GM12878 (cell line): ENCODE results near the gene TET1. TPM values are rescaled to one million over a fixed set of nuclear protein-coding genes. Genes with fewer than 3 reads are reported as not detected.
A peak's percentile ranks its signal among the peaks of the same experiment; 100 is the strongest.
"Not testable (repeated sequence)": the region's sequence is repeated elsewhere in the genome, so short reads cannot be mapped to it uniquely, and the experiment has no call there.

Experiments
- ATAC-seq: fragments of 200-7000 bp; cut with Tn5 transposase; 3 replicates; pipeline ENCODE4 v1.9.1; 2020; ENCODE audit warnings: mild to moderate bottlenecking, moderate library complexity
- BruUV-seq: library from RNA; stranded (reverse); fragments of 400-500 nt; replicated peaks from 2 replicates; lab custom pipeline; 2021; lab: Mats Ljungman, UMichigan
- CTCF ChIA-PET: fragments of 300-600 bp; sonication (Branson Sonifier 250); formaldehyde crosslinking; extraction: SDS; loops from one replicate; lab custom pipeline; 2021; ENCODE audit warnings: inconsistent platforms; lab: Yijun Ruan, JAX
- POLR2A ChIA-PET: fragments of 350-600 bp; formaldehyde crosslinking; extraction: SDS; loops from one replicate; lab custom pipeline; 2021; ENCODE audit warnings: inconsistent platforms; lab: Charles Lee
- RAD21 ChIA-PET: fragments of 300-600 bp; sonication (Branson Sonifier 250); formaldehyde crosslinking; loops from one replicate; lab custom pipeline; 2023; ENCODE audit warnings: antibody characterized with exemption; ENCODE audit not compliant: unreplicated experiment; lab: Charles Lee
- SMC1A ChIA-PET: fragments of 300-600 bp; sonication (Branson Sonifier 250); formaldehyde crosslinking; loops from one replicate; lab custom pipeline; 2023; ENCODE audit not compliant: unreplicated experiment, uncharacterized antibody; lab: Charles Lee
- DNase-seq: peaks from one replicate; pipeline ENCODE4 v3.0.0-alpha.2; 2011; ENCODE audit warnings: low read depth, low spot score
- FAIRE-seq: peaks from 3 replicates; lab custom pipeline; 2011; peaks lifted over from hg19 to GRCh38; lab: Jason Lieb, UNC
- H2AFZ ChIP-seq: 2 replicates; pipeline ENCODE4 v1.6.0; 2011; ENCODE audit warnings: low read depth, low read length, control low read depth; ENCODE audit not compliant: control insufficient read depth
- H3K27ac ChIP-seq: 2 replicates; pipeline ENCODE4 v1.5.1; 2011; ENCODE audit warnings: control low read depth; ENCODE audit not compliant: control insufficient read depth, insufficient read depth
- H3K27me3 ChIP-seq, 2 experiments: replicated peaks in 1 of 2; 2 replicates each; pipeline versions ENCODE4 v1.6.0 to v1.6.1; 2011; ENCODE audit warnings: low read length in 1 of 2; ENCODE audit not compliant: control insufficient read depth in 2 of 2, insufficient read depth in 2 of 2
- H3K36me3 ChIP-seq, 2 experiments: 2 replicates each; pipeline ENCODE4 v1.5.1; 2011; ENCODE audit warnings: low read length in 1 of 2; ENCODE audit not compliant: control insufficient read depth in 2 of 2, insufficient read depth in 2 of 2
- H3K4me1 ChIP-seq: 2 replicates; pipeline ENCODE4 v1.6.1; 2011; ENCODE audit warnings: mild to moderate bottlenecking, low read length, moderate library complexity, mixed read lengths; ENCODE audit not compliant: control insufficient read depth, insufficient read depth
- H3K4me2 ChIP-seq: 2 replicates; pipeline ENCODE4 v1.6.0; 2011; ENCODE audit warnings: control low read depth; ENCODE audit not compliant: control insufficient read depth, insufficient read depth
- H3K4me3 ChIP-seq: fragments of 200-600 bp; sonication (generic); 2 replicates; pipeline ENCODE4 v1.5.1; 2016
- H3K79me2 ChIP-seq: 2 replicates; pipeline ENCODE4 v1.6.0; 2011; ENCODE audit warnings: low read length; ENCODE audit not compliant: control insufficient read depth, insufficient read depth
- H3K9ac ChIP-seq: 2 replicates; pipeline ENCODE4 v1.8.0; 2011; ENCODE audit warnings: low read length, control low read depth, mixed read lengths; ENCODE audit not compliant: control insufficient read depth, insufficient read depth
- H3K9me3 ChIP-seq: replicated peaks from 3 replicates; pipeline ENCODE4 v1.5.1; 2011; ENCODE audit warnings: mild to moderate bottlenecking, low read length; ENCODE audit not compliant: control insufficient read depth, insufficient read depth
- H4K20me1 ChIP-seq: 2 replicates; pipeline ENCODE4 v1.6.0; 2011; ENCODE audit not compliant: control insufficient read depth, insufficient read depth
- RAD21 ChIP-seq: IDR thresholded peaks from 2 replicates; pipeline ENCODE4 v1.6.1; 2011; ENCODE audit warnings: mild to moderate bottlenecking, low read depth, low read length, moderate library complexity; ENCODE audit not compliant: insufficient read depth
- RUNX3 ChIP-seq: IDR thresholded peaks from 2 replicates; pipeline ENCODE4 v1.6.1; 2012; ENCODE audit warnings: low read length, inconsistent platforms
- WGBS: methylation state at CpG from one replicate; pipeline ENCODE4 v1.1.6; 2016; ENCODE audit warnings: low lambda C conversion rate; ENCODE audit not compliant: insufficient replicate concordance, insufficient coverage; ENCODE audit errors: missing lambda C conversion rate; 5-methylcytosine and 5-hydroxymethylcytosine counted together
- in situ Hi-C: fragments of 300-500 bp; cut with MboI; formaldehyde crosslinking; loops from 9 replicates; pipeline ENCODE4 v1.14.3; 2018; ENCODE audit warnings: mixed read lengths
- intact Hi-C: fragments of 100-400 bp; cut with micrococcal nuclease; formaldehyde crosslinking; loops from one replicate; pipeline ENCODE4 v1.14.2; 2022; ENCODE audit not compliant: unreplicated experiment
- polyA plus RNA-seq, 11 experiments: library from polyadenylated mRNA; depleted of rRNA in 4 of 11; unstranded in 6 of 11; stranded (reverse) in 5 of 11; fragments of >200 nt; fragmentation: Nextera tagmentation in 4 of 11; fragmentation: Illumina TruSeq in 1 of 11; extraction: Ambion mirVana in 4 of 11; extraction: Trizol in 1 of 11; gene quantifications; 1 replicate in 1 of 11; 2 replicates in 10 of 11; pipeline versions ENCODE4 v1.2.1 to v1.2.3, GENCODE V29; 2011 to 2016; ENCODE audit warnings: inconsistent platforms in 2 of 11, missing spikeins in 2 of 11, low read depth in 1 of 11
- total RNA-seq, 4 experiments: library from RNA; depleted of rRNA in 3 of 4; stranded (reverse); fragments of >200 nt in 3 of 4; fragmentation: Illumina TruSeq in 1 of 4; extraction: Trizol in 1 of 4; gene quantifications; 2 replicates each; pipeline versions ENCODE4 v1.2.1 to v1.2.3, GENCODE V29; 2013 to 2021

Gene TET1
- total and polyA plus RNA-seq, 10 of the 15 experiments (the other 5 are each of a cell fraction or from before 2014, with no cell fraction given), result 0.22 to 1.4 (median 0.60) TPM

GRCh38 chr10:68628576-68629127 is 68.5 kb downstream of the TET1 start:
- TF ChIP-seq RAD21 (no peak), RUNX3 (peak; percentile 72)
- in situ Hi-C loops, result no loop called here
- H3K4me2 ChIP-seq, result no peak overlapping the region; the same call in 1 of the 2 replicates
- peaks cover 3% of the 10 kb centered on the region; the same call in 1 of the 2 replicates for H3K4me1 ChIP-seq
- POLR2A ChIA-PET, result no interaction called here
- H3K27me3 ChIP-seq, result no peaks in the 10 kb centered on the region
- no peak overlapping the region for H3K9ac ChIP-seq
- SMC1A ChIA-PET, result no interaction called here
- DNase-seq, result no peak
- intact Hi-C loops, result no loop called here
- no peaks in the 10 kb centered on the region for H4K20me1 ChIP-seq
- no TSS peak for BruUV-seq
- RAD21 ChIA-PET, result no interaction called here
- H3K27ac ChIP-seq, result no peak overlapping the region
- H3K4me3 ChIP-seq, result no peak overlapping the region
- H3K36me3 ChIP-seq, result no peaks in the 10 kb centered on the region
- WGBS, result 67% methylated on average over 6 of the region's 6 CpGs
- CTCF ChIA-PET, result no interaction called here
- peak; percentile 35 for FAIRE-seq
- ATAC-seq, result no peak
- no peaks in the 10 kb centered on the region for H3K9me3 ChIP-seq
- no peaks in the 10 kb centered on the region for H3K79me2 ChIP-seq
- no peak overlapping the region for H2AFZ ChIP-seq

- H3K27ac ChIP-seq, H3K4me2 ChIP-seq, ATAC-seq, H3K79me2 ChIP-seq, H2AFZ ChIP-seq, H3K27me3 ChIP-seq, H3K4me3 ChIP-seq, RAD21 ChIA-PET, DNase-seq, CTCF ChIA-PET, BruUV-seq, H3K9ac ChIP-seq, H4K20me1 ChIP-seq, FAIRE-seq, H3K36me3 ChIP-seq, H3K4me1 ChIP-seq, H3K9me3 ChIP-seq, intact Hi-C loops, in situ Hi-C loops: not testable (repeated sequence)
- SMC1A ChIA-PET, result interaction anchor here (0.6 kb wide), 1 partner anchor 30 kb away, joined by 3 read pairs; no protein-coding TSS in a partner anchor
- POLR2A ChIA-PET, result interaction anchor here (0.6 kb wide), 1 partner anchor 9 kb away, joined by 4 read pairs; no protein-coding TSS in a partner anchor
- 97% methylated on average over 3 of the region's 10 CpGs for WGBS
These were observed 72.1 kb downstream of the TET1 start for GRCh38 chr10:68632271-68632560.
